ENCODE data around the gene COL4A1.

GRCh38 chr13:110109140-110109783, 197.7 kb downstream of the COL4A1 start:
- TF ChIP-seq SP1 (IDR thresholded peaks at IDR 0.05) (no peak), FOXM1 (IDR thresholded peaks at IDR 0.05; ENCODE audit: borderline replicate concordance) (no peak), FOXA1 (IDR thresholded peaks at IDR 0.05) (no peak), ELF4 (IDR thresholded peaks at IDR 0.05) (no peak), TARDBP (IDR thresholded peaks at IDR 0.05) (no peak), SUZ12 (IDR thresholded peaks at IDR 0.05) (no peak), PKNOX1 (IDR thresholded peaks at IDR 0.05) (no peak), BHLHE40 (IDR thresholded peaks at IDR 0.05; ENCODE audit: borderline replicate concordance) (no peak), FOXK2 (IDR thresholded peaks at IDR 0.05) (no peak), ZNF384 (IDR thresholded peaks at IDR 0.05) (no peak), CTBP1 (IDR thresholded peaks at IDR 0.05; ENCODE audit: borderline replicate concordance) (no peak), NFRKB (IDR thresholded peaks at IDR 0.05) (no peak), L3MBTL2 (conservative IDR thresholded peaks at IDR 0.05) (no peak), HDGF (IDR thresholded peaks at IDR 0.05; ENCODE audit: borderline replicate concordance) (no peak)

All from HEK293T (cell line).